GM12878 (cell line): ENCODE results near the gene SLC2A4. TPM values are rescaled to one million over a fixed set of nuclear protein-coding genes. Genes with fewer than 3 reads are reported as not detected.

ENCODE experiments used
- ATAC-seq: fragments of 200-7000 bp; cut with Tn5 transposase; 3 replicates; pipeline ENCODE4 v1.9.1; 2020; ENCODE audit warnings: mild to moderate bottlenecking, moderate library complexity
- BruUV-seq: library from RNA; stranded (reverse); fragments of 400-500 nt; replicated peaks from 2 replicates; lab custom pipeline; 2021; lab: Mats Ljungman, UMichigan
- CTCF ChIA-PET: fragments of 300-600 bp; sonication (Branson Sonifier 250); formaldehyde crosslinking; extraction: SDS; loops from one replicate; lab custom pipeline; 2021; ENCODE audit warnings: inconsistent platforms; lab: Yijun Ruan, JAX
- POLR2A ChIA-PET: fragments of 350-600 bp; formaldehyde crosslinking; extraction: SDS; loops from one replicate; lab custom pipeline; 2021; ENCODE audit warnings: inconsistent platforms; lab: Charles Lee
- RAD21 ChIA-PET: fragments of 300-600 bp; sonication (Branson Sonifier 250); formaldehyde crosslinking; loops from one replicate; lab custom pipeline; 2023; ENCODE audit warnings: antibody characterized with exemption; ENCODE audit not compliant: unreplicated experiment; lab: Charles Lee
- SMC1A ChIA-PET: fragments of 300-600 bp; sonication (Branson Sonifier 250); formaldehyde crosslinking; loops from one replicate; lab custom pipeline; 2023; ENCODE audit not compliant: unreplicated experiment, uncharacterized antibody; lab: Charles Lee
- DNase-seq: peaks from one replicate; pipeline ENCODE4 v3.0.0-alpha.2; 2011; ENCODE audit warnings: low read depth, low spot score
- FAIRE-seq: peaks from 3 replicates; lab custom pipeline; 2011; peaks lifted over from hg19 to GRCh38; lab: Jason Lieb, UNC
- H2AFZ ChIP-seq: 2 replicates; pipeline ENCODE4 v1.6.0; 2011; ENCODE audit warnings: low read depth, low read length, control low read depth; ENCODE audit not compliant: control insufficient read depth
- H3K27ac ChIP-seq: 2 replicates; pipeline ENCODE4 v1.5.1; 2011; ENCODE audit warnings: control low read depth; ENCODE audit not compliant: control insufficient read depth, insufficient read depth
- H3K27me3 ChIP-seq, 2 experiments: replicated peaks in 1 of 2; 2 replicates each; pipeline versions ENCODE4 v1.6.0 to v1.6.1; 2011; ENCODE audit warnings: low read length in 1 of 2; ENCODE audit not compliant: control insufficient read depth in 2 of 2, insufficient read depth in 2 of 2
- H3K36me3 ChIP-seq, 2 experiments: 2 replicates each; pipeline ENCODE4 v1.5.1; 2011; ENCODE audit warnings: low read length in 1 of 2; ENCODE audit not compliant: control insufficient read depth in 2 of 2, insufficient read depth in 2 of 2
- H3K4me1 ChIP-seq: 2 replicates; pipeline ENCODE4 v1.6.1; 2011; ENCODE audit warnings: mild to moderate bottlenecking, low read length, moderate library complexity, mixed read lengths; ENCODE audit not compliant: control insufficient read depth, insufficient read depth
- H3K4me2 ChIP-seq: 2 replicates; pipeline ENCODE4 v1.6.0; 2011; ENCODE audit warnings: control low read depth; ENCODE audit not compliant: control insufficient read depth, insufficient read depth
- H3K4me3 ChIP-seq: fragments of 200-600 bp; sonication (generic); 2 replicates; pipeline ENCODE4 v1.5.1; 2016
- H3K79me2 ChIP-seq: 2 replicates; pipeline ENCODE4 v1.6.0; 2011; ENCODE audit warnings: low read length; ENCODE audit not compliant: control insufficient read depth, insufficient read depth
- H3K9ac ChIP-seq: 2 replicates; pipeline ENCODE4 v1.8.0; 2011; ENCODE audit warnings: low read length, control low read depth, mixed read lengths; ENCODE audit not compliant: control insufficient read depth, insufficient read depth
- H3K9me3 ChIP-seq: replicated peaks from 3 replicates; pipeline ENCODE4 v1.5.1; 2011; ENCODE audit warnings: mild to moderate bottlenecking, low read length; ENCODE audit not compliant: control insufficient read depth, insufficient read depth
- H4K20me1 ChIP-seq: 2 replicates; pipeline ENCODE4 v1.6.0; 2011; ENCODE audit not compliant: control insufficient read depth, insufficient read depth
- LARP7 ChIP-seq: fragments of 450-650 bp; IDR thresholded peaks from 2 replicates; pipeline ENCODE4 v1.6.1; 2017; ENCODE audit warnings: mild to moderate bottlenecking
- MAX ChIP-seq: IDR thresholded peaks from 2 replicates; pipeline ENCODE4 v1.6.1; 2012; ENCODE audit warnings: low read depth, low read length, improper control_type of control experiment
- NFYA ChIP-seq: IDR thresholded peaks from 2 replicates; pipeline ENCODE4 v1.6.1; 2011; ENCODE audit warnings: low read depth, mild to moderate bottlenecking, low read length, improper control_type of control experiment, borderline replicate concordance
- POLR2A ChIP-seq: IDR thresholded peaks from 2 replicates; pipeline ENCODE4 v1.6.1; 2011; ENCODE audit warnings: low read depth, mild to moderate bottlenecking, low read length
- POLR2AphosphoS5 ChIP-seq: IDR thresholded peaks from 2 replicates; pipeline ENCODE4 v1.6.1; 2011; ENCODE audit warnings: mild to moderate bottlenecking, low read length, inconsistent platforms
- ZNF592 ChIP-seq: fragments of 450-650 bp; IDR thresholded peaks from 2 replicates; pipeline ENCODE4 v1.6.1; 2017; ENCODE audit warnings: mild to moderate bottlenecking, moderate library complexity
- WGBS: methylation state at CpG from one replicate; pipeline ENCODE4 v1.1.6; 2016; ENCODE audit warnings: low lambda C conversion rate; ENCODE audit not compliant: insufficient replicate concordance, insufficient coverage; ENCODE audit errors: missing lambda C conversion rate; 5-methylcytosine and 5-hydroxymethylcytosine counted together
- in situ Hi-C: fragments of 300-500 bp; cut with MboI; formaldehyde crosslinking; loops from 9 replicates; pipeline ENCODE4 v1.14.3; 2018; ENCODE audit warnings: mixed read lengths
- intact Hi-C: fragments of 100-400 bp; cut with micrococcal nuclease; formaldehyde crosslinking; loops from one replicate; pipeline ENCODE4 v1.14.2; 2022; ENCODE audit not compliant: unreplicated experiment
- polyA plus RNA-seq, 11 experiments: library from polyadenylated mRNA; depleted of rRNA in 4 of 11; unstranded in 6 of 11; stranded (reverse) in 5 of 11; fragments of >200 nt; fragmentation: Nextera tagmentation in 4 of 11; fragmentation: Illumina TruSeq in 1 of 11; extraction: Ambion mirVana in 4 of 11; extraction: Trizol in 1 of 11; gene quantifications; 1 replicate in 1 of 11; 2 replicates in 10 of 11; pipeline versions ENCODE4 v1.2.1 to v1.2.3, GENCODE V29; 2011 to 2016; ENCODE audit warnings: inconsistent platforms in 2 of 11, missing spikeins in 2 of 11, low read depth in 1 of 11
- total RNA-seq, 4 experiments: library from RNA; depleted of rRNA in 3 of 4; stranded (reverse); fragments of >200 nt in 3 of 4; fragmentation: Illumina TruSeq in 1 of 4; extraction: Trizol in 1 of 4; gene quantifications; 2 replicates each; pipeline versions ENCODE4 v1.2.1 to v1.2.3, GENCODE V29; 2013 to 2021

The SLC2A4 gene
- total and polyA plus RNA-seq, 10 of the 15 experiments (the other 5 are each of a cell fraction or from before 2014, with no cell fraction given), result 0.03 to 0.23 (median 0.04) TPM; not detected in 4

- TSS peak; percentile 90 for BruUV-seq
- peaks cover 41% of the 10 kb centered on the region for H3K4me1 ChIP-seq
- peaks cover 28% of the 10 kb centered on the region for H3K79me2 ChIP-seq
- WGBS, result 33% methylated on average over 7 of the region's 7 CpGs
- ChIA-PET CTCF (interaction anchor here (1.4 kb wide), 1 partner anchor 228 kb away, joined by 3 read pairs; no protein-coding TSS in a partner anchor), POLR2A (no interaction called here), SMC1A (interaction anchor here (1.5 kb wide), 1 partner anchor 24 kb away, joined by 3 read pairs; no protein-coding TSS in a partner anchor), RAD21 (no interaction called here)
- intact Hi-C loops (no loop called here), in situ Hi-C loops (no loop called here)
- H3K4me3 ChIP-seq, result peak overlapping the region; percentile 54; the same call in 1 of the 2 replicates
- FAIRE-seq (no peak), ATAC-seq (no peak)
- H2AFZ ChIP-seq, result peak overlapping the region; percentile 11
- peak overlapping the region; percentile 48 for H3K9ac ChIP-seq
- H3K27ac ChIP-seq, result peak overlapping the region; percentile 79
- no peaks in the 10 kb centered on the region for H3K27me3 ChIP-seq
- peak overlapping the region; percentile 85 for H3K4me2 ChIP-seq
- H4K20me1 ChIP-seq, result no peaks in the 10 kb centered on the region
- TF ChIP-seq LARP7 (peak; percentile 47; the same call in 1 of the 2 replicates), ZNF592 (no peak), MAX (no peak), NFYA (no peak), POLR2AphosphoS5 (no peak), POLR2A (no peak)
- TF ChIP-seq, all 136 proteins: peak for 1
- no peaks in the 10 kb centered on the region for H3K36me3 ChIP-seq
- no peak for DNase-seq
- no peaks in the 10 kb centered on the region for H3K9me3 ChIP-seq
Measured at GRCh38 chr17:7332111-7332510, 50.6 kb downstream of the SLC2A4 start.
